ENCODE results near the gene PRKCD. TPM values are rescaled to one million over a fixed set of nuclear protein-coding genes. Genes with fewer than 3 reads are reported as not detected.

Gene PRKCD
- polyA plus RNA-seq (2013) = 10.6 and 11.2 TPM in 2 replicates

DNA sequence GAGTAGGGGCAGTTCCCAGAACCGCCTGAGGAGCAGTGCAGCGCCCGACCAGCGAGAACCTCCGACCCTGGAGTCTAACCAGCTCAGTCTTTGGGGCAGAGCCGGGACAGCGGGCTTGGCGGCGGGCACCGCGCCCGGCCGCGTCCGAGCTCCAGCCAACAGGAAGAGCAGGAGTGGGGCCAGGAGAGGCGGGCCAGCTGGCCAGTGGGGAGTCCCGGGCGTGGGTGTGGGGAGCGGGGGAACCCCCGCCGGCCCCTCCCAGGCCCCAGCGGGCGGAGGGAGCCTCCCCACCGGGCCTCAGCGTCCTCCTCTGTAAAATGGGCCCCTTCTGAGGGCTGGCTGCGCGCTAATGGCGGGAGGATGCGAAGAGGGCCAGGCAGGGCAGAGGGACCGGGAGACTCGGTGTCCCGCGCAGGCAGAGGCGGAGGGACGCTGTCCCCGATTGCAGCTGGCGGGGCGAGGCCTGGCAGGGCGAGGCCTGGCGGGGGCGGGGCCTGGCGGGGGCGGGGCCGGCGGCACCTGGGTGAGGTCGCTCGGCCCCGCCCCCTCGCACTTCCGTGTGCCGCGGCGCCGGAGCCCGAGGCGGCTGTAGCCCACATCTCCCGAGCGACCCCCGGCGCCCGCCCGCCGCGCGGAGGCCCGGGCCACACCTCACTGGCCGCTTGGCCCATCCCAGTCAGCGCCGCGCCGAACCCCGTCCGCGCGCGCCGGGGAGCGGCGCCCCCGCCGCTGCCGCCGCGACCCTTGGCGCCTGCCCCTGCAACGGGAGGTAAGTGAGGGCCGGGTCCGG is at the start of gene PRKCD:
Gene PRKCD, plus strand, starts transcription at position 550 of the 790 bp plus-strand sequence. CDS start 17,214 bp downstream, outside the sequence.
- Histone ChIP-seq H3K4ac (ENCODE audit: low read depth, low read length) (peak within 1 kb of the TSS; percentile 17), H3K4me1 (ENCODE audit: control insufficient read depth in 1 of 2, insufficient read depth in 2 of 2, low read length in 2 of 2) (peaks cover 2 to 10% of the 10 kb centered on the region in 2 experiments), H3K18ac (ENCODE audit: low read length) (peak within 1 kb of the TSS; percentile 64), H3K9ac (ENCODE audit: low read length) (peak within 1 kb of the TSS; percentile 10), H3K27ac (ENCODE audit: low read depth, low read length) (no peak within 1 kb of the TSS), H2BK120ac (ENCODE audit: insufficient read depth, low read length, poor library complexity) (no peak within 1 kb of the TSS), H2AFZ (ENCODE audit: insufficient read depth, low read length, poor library complexity) (peak within 1 kb of the TSS; percentile 48), H3K4me2 (ENCODE audit: low read length) (peak within 1 kb of the TSS; percentile 91), H3K36me3 (ENCODE audit: control insufficient read depth in 1 of 2, insufficient read depth in 2 of 2, low read length in 2 of 2) (no peaks in the 10 kb centered on the region), H3K23ac (ENCODE audit: low read length) (no peak within 1 kb of the TSS), H3K14ac (ENCODE audit: low read length) (peak within 1 kb of the TSS; percentile 46), H4K12ac (ENCODE audit: low read depth, low read length) (peak within 1 kb of the TSS; percentile 32), H2BK5ac (ENCODE audit: low read depth, low read length, poor library complexity) (no peak within 1 kb of the TSS), H4K91ac (ENCODE audit: low read depth, low read length) (peak within 1 kb of the TSS; percentile 33), H4K8ac (ENCODE audit: low read depth, low read length) (peak within 1 kb of the TSS; percentile 60), H3K79me2 (ENCODE audit: control insufficient read depth, insufficient read depth, low read length, poor library complexity) (peaks cover 5% of the 10 kb centered on the region), H3K27me3 (ENCODE audit: insufficient read depth, low read length) (peaks cover 8% of the 10 kb centered on the region), H3K9me3 (ENCODE audit: insufficient read depth, low read depth, low read length) (peaks cover 3% of the 10 kb centered on the region), H3K4me3 (ENCODE audit: low read depth, low read length) (peak within 1 kb of the TSS; percentile 73), H2BK12ac (ENCODE audit: low read length) (no peak within 1 kb of the TSS), H3K79me1 (ENCODE audit: low read length) (peaks cover 6% of the 10 kb centered on the region), H2AK5ac (ENCODE audit: low read length) (no peak within 1 kb of the TSS)
- WGBS (ENCODE audit: extremely low coverage, insufficient coverage, insufficient read length) = no CpG with 5 or more reads among the region's 88 CpGs
- DNase-seq = peak; percentile 61 to 74

DNA sequence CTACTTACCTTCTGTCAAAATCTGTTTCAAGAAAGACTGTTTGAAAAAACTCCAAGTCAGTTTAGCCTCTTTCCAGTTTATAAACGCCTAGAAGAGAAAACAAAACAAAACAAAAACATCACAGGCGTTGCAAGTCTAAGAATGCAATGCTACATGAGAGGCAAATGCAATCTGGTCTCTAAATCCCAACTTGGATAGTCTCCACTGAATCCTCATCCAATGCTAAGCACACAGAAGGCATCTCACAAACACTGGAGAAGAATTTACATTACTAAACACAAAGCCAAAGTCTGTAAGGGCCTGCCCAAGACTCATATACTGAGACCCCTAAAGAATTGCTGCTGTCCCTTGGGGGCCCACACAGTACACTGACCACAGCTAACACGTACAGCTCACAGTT is 49.2 kb upstream of the PRKCD start:
- Histone ChIP-seq H2AK5ac (ENCODE audit: low read length) (no peak overlapping the region), H4K91ac (ENCODE audit: low read depth, low read length) (no peak overlapping the region), H3K9ac (ENCODE audit: low read length) (no peak overlapping the region), H3K79me2 (ENCODE audit: control insufficient read depth, insufficient read depth, low read length, poor library complexity) (no peaks in the 10 kb centered on the region), H3K4me2 (ENCODE audit: low read length) (no peak overlapping the region), H2BK5ac (ENCODE audit: low read depth, low read length, poor library complexity) (no peak overlapping the region), H3K79me1 (ENCODE audit: low read length) (no peaks in the 10 kb centered on the region), H3K36me3 (ENCODE audit: control insufficient read depth in 1 of 2, insufficient read depth in 2 of 2, low read length in 2 of 2) (peaks cover 0 to 3% of the 10 kb centered on the region in 2 experiments), H3K27ac (ENCODE audit: low read depth, low read length) (no peak overlapping the region), H3K14ac (ENCODE audit: low read length) (no peak overlapping the region), H3K4ac (ENCODE audit: low read depth, low read length) (no peak overlapping the region), H2AFZ (ENCODE audit: insufficient read depth, low read length, poor library complexity) (no peak overlapping the region), H4K8ac (ENCODE audit: low read depth, low read length) (no peak overlapping the region), H2BK12ac (ENCODE audit: low read length) (no peak overlapping the region), H4K12ac (ENCODE audit: low read depth, low read length) (no peak overlapping the region), H3K27me3 (ENCODE audit: insufficient read depth, low read length) (no peaks in the 10 kb centered on the region), H3K4me3 (ENCODE audit: low read depth, low read length) (no peak overlapping the region), H3K18ac (ENCODE audit: low read length) (no peak overlapping the region), H2BK120ac (ENCODE audit: insufficient read depth, low read length, poor library complexity) (no peak overlapping the region), H3K23ac (ENCODE audit: low read length) (no peak overlapping the region), H3K4me1 (ENCODE audit: control insufficient read depth in 1 of 2, insufficient read depth in 2 of 2, low read length in 2 of 2) (peaks cover 0 to 3% of the 10 kb centered on the region in 2 experiments), H3K9me3 (ENCODE audit: insufficient read depth, low read depth, low read length) (no peaks in the 10 kb centered on the region)
- no CpG with 5 or more reads among the region's 3 CpGs for WGBS (ENCODE audit: extremely low coverage, insufficient coverage, insufficient read length)
- no peak for DNase-seq

GRCh38 chr3:53113293-53114010 is 47.6 kb upstream of the PRKCD start:
- DNase-seq = no peak
- Histone ChIP-seq H3K27me3 (ENCODE audit: insufficient read depth, low read length) (no peaks in the 10 kb centered on the region), H3K23ac (ENCODE audit: low read length) (no peak overlapping the region), H3K4ac (ENCODE audit: low read depth, low read length) (no peak overlapping the region), H4K91ac (ENCODE audit: low read depth, low read length) (no peak overlapping the region), H4K8ac (ENCODE audit: low read depth, low read length) (no peak overlapping the region), H3K9me3 (ENCODE audit: insufficient read depth, low read depth, low read length) (peaks cover 2% of the 10 kb centered on the region), H3K27ac (ENCODE audit: low read depth, low read length) (no peak overlapping the region), H3K9ac (ENCODE audit: low read length) (no peak overlapping the region), H2AK5ac (ENCODE audit: low read length) (no peak overlapping the region), H3K36me3 (ENCODE audit: control insufficient read depth in 1 of 2, insufficient read depth in 2 of 2, low read length in 2 of 2) (peaks cover 7 to 9% of the 10 kb centered on the region in 2 experiments), H2AFZ (ENCODE audit: insufficient read depth, low read length, poor library complexity) (no peak overlapping the region), H3K4me1 (ENCODE audit: control insufficient read depth in 1 of 2, insufficient read depth in 2 of 2, low read length in 2 of 2) (peaks cover 0 to 3% of the 10 kb centered on the region in 2 experiments), H3K4me2 (ENCODE audit: low read length) (no peak overlapping the region), H3K4me3 (ENCODE audit: low read depth, low read length) (no peak overlapping the region), H4K12ac (ENCODE audit: low read depth, low read length) (no peak overlapping the region), H2BK12ac (ENCODE audit: low read length) (no peak overlapping the region), H3K79me2 (ENCODE audit: control insufficient read depth, insufficient read depth, low read length, poor library complexity) (no peaks in the 10 kb centered on the region), H2BK5ac (ENCODE audit: low read depth, low read length, poor library complexity) (no peak overlapping the region), H2BK120ac (ENCODE audit: insufficient read depth, low read length, poor library complexity) (no peak overlapping the region), H3K14ac (ENCODE audit: low read length) (no peak overlapping the region), H3K18ac (ENCODE audit: low read length) (no peak overlapping the region), H3K79me1 (ENCODE audit: low read length) (no peaks in the 10 kb centered on the region)
- no CpG with 5 or more reads among the region's 1 CpG for WGBS (ENCODE audit: extremely low coverage, insufficient coverage, insufficient read length)

- H3K4me1 ChIP-seq (ENCODE audit: control insufficient read depth in 1 of 2, insufficient read depth in 2 of 2, low read length in 2 of 2) = peaks cover 0 to 3% of the 10 kb centered on the region in 2 experiments
- WGBS (ENCODE audit: extremely low coverage, insufficient coverage, insufficient read length) = no CpG with 5 or more reads among the region's 5 CpGs
- no peak overlapping the region for H3K18ac ChIP-seq (ENCODE audit: low read length)
- no peak overlapping the region for H3K4ac ChIP-seq (ENCODE audit: low read depth, low read length)
- no peak overlapping the region for H2AFZ ChIP-seq (ENCODE audit: insufficient read depth, low read length, poor library complexity)
- no peaks in the 10 kb centered on the region for H3K79me2 ChIP-seq (ENCODE audit: control insufficient read depth, insufficient read depth, low read length, poor library complexity)
- H2BK5ac ChIP-seq (ENCODE audit: low read depth, low read length, poor library complexity) = no peak overlapping the region
- DNase-seq = peak; percentile 77 to 90
- H4K12ac ChIP-seq (ENCODE audit: low read depth, low read length) = no peak overlapping the region
- no peak overlapping the region for H3K23ac ChIP-seq (ENCODE audit: low read length)
- H2AK5ac ChIP-seq (ENCODE audit: low read length) = no peak overlapping the region
- H3K27ac ChIP-seq (ENCODE audit: low read depth, low read length) = no peak overlapping the region
- H3K9me3 ChIP-seq (ENCODE audit: insufficient read depth, low read depth, low read length) = peaks cover 2% of the 10 kb centered on the region
- no peak overlapping the region for H3K14ac ChIP-seq (ENCODE audit: low read length)
- peaks cover 7 to 12% of the 10 kb centered on the region in 2 experiments for H3K36me3 ChIP-seq (ENCODE audit: control insufficient read depth in 1 of 2, insufficient read depth in 2 of 2, low read length in 2 of 2)
- H4K91ac ChIP-seq (ENCODE audit: low read depth, low read length) = no peak overlapping the region
- H2BK120ac ChIP-seq (ENCODE audit: insufficient read depth, low read length, poor library complexity) = no peak overlapping the region
- H3K27me3 ChIP-seq (ENCODE audit: insufficient read depth, low read length) = no peaks in the 10 kb centered on the region
- H3K9ac ChIP-seq (ENCODE audit: low read length) = no peak overlapping the region
- H2BK12ac ChIP-seq (ENCODE audit: low read length) = no peak overlapping the region
- H4K8ac ChIP-seq (ENCODE audit: low read depth, low read length) = no peak overlapping the region
- H3K4me2 ChIP-seq (ENCODE audit: low read length) = no peak overlapping the region
- no peak overlapping the region for H3K4me3 ChIP-seq (ENCODE audit: low read depth, low read length)
- H3K79me1 ChIP-seq (ENCODE audit: low read length) = no peaks in the 10 kb centered on the region
These were observed 47.0 kb upstream of the PRKCD start for GRCh38 chr3:53114011-53114400.

Data from trophoblast cell (in vitro differentiated cells and primary cell).